Muscle of back (tissue), 10 donors: ENCODE data around the gene NBPF15. TPM values are rescaled to one million over a fixed set of nuclear protein-coding genes. Genes with fewer than 3 reads are reported as not detected.

Experiments
- polyA plus RNA-seq, 10 donors: library from polyadenylated mRNA; unstranded; fragments of 120-200 nt; gene quantifications; one replicate each; pipeline ENCODE4 v1.2.1, GENCODE V29; 2013; ENCODE audit not compliant: insufficient read length in 10 of 10

NBPF15 gene
- polyA plus RNA-seq, 10 donors: 40.0 to 83.3 (median 44.3) TPM

Other genes with a start within 250 kb of the NBPF15 start
- gene PPIAL4E, start 88.0 kb downstream of the NBPF15 start, polyA plus RNA-seq: under 1 TPM in 5 of 10 donors, not detected in 5; 0.27 to 0.60 (median 0.51) TPM
- under 1 TPM in 1 of 10 donors, not detected in 9; 0.29 TPM for gene PPIAL4F, start 131.2 kb upstream of the NBPF15 start, polyA plus RNA-seq